ENCODE data around the gene C11orf52. TPM values are rescaled to one million over a fixed set of nuclear protein-coding genes. Genes with fewer than 3 reads are reported as not detected.

Gene C11orf52
- total and polyA plus RNA-seq, 4 donors, result 4.2 to 10.9 (median 7.4) TPM

DNA sequence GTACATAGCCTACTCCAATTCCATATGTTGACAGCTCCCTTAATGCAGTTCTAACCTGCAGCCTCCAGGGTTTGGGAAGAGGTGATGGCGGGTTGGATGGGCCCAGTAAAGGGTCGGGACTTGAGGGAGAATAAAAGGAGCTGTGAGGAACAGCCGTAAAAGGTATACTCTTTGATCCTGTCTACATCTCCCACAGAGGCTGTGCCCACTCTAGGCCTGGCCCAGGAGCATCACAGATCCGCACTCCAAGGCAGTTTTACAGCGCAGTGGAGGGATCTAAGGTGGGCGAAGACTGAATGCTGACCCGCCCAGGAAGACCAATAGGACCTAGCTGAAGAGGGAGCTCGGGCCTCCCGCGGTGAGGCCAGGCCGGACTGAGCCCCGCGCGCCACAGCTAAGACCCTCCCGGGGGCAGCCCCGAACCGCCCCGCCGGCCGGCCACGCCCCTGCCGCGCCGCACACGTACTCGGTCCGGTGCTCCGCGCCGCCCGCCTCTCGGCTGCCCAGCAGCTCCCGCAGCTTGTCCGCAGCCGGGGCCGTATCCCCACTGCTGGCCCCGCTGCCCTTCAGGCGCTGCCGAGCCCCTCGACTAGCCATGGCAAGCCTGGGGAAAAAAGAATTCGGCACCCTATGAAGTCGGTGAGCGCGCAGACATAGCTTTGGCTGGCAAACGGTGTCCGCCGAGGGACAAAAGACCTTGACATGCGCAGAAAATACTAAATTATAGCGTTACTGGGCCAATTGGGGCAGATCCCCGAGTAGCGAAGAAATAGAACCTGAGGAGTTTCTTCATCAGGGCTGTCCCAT is 47.6 kb upstream of the C11orf52 start, which contains the start of gene ALG9:
Gene ALG9, minus strand, starts transcription at position 696 of the 807 bp plus-strand sequence. Its CDS starts 99 bp downstream, at position 597.
- peak within 1 kb of the TSS; percentile 61 to 84 for H3K9ac ChIP-seq (ENCODE audit: low read depth in 1 of 2, low read length in 2 of 2)
- TF ChIP-seq RAD21 (IDR thresholded peaks at IDR 0.05) (peak in 1 of 2 donors; percentile 36), RXRA (IDR thresholded peaks at IDR 0.05) (no peak), JUND (IDR thresholded peaks at IDR 0.05) (no peak), MAX (IDR thresholded peaks at IDR 0.05) (peak; percentile 53), YY1 (IDR thresholded peaks at IDR 0.05) (peak; percentile 85), HNF4A (conservative IDR thresholded peaks at IDR 0.05) (no peak), REST (IDR thresholded peaks at IDR 0.05) (peak; percentile 57), ATF3 (IDR thresholded peaks at IDR 0.05) (no peak), GABPA (IDR thresholded peaks at IDR 0.05 in 1 of 2, conservative IDR thresholded peaks at IDR 0.05 in 1 of 2) (peak in 1 of 2 donors; percentile 50)
- TF ChIP-seq, protein P1, sequence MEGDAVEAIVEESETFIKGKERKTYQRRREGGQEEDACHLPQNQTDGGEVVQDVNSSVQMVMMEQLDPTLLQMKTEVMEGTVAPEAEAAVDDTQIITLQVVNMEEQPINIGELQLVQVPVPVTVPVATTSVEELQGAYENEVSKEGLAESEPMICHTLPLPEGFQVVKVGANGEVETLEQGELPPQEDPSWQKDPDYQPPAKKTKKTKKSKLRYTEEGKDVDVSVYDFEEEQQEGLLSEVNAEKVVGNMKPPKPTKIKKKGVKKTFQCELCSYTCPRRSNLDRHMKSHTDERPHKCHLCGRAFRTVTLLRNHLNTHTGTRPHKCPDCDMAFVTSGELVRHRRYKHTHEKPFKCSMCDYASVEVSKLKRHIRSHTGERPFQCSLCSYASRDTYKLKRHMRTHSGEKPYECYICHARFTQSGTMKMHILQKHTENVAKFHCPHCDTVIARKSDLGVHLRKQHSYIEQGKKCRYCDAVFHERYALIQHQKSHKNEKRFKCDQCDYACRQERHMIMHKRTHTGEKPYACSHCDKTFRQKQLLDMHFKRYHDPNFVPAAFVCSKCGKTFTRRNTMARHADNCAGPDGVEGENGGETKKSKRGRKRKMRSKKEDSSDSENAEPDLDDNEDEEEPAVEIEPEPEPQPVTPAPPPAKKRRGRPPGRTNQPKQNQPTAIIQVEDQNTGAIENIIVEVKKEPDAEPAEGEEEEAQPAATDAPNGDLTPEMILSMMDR (IDR thresholded peaks at IDR 0.05; ENCODE audit: low read depth, low read length, missing input control), result peak; percentile 10
- TF ChIP-seq, protein P2, sequence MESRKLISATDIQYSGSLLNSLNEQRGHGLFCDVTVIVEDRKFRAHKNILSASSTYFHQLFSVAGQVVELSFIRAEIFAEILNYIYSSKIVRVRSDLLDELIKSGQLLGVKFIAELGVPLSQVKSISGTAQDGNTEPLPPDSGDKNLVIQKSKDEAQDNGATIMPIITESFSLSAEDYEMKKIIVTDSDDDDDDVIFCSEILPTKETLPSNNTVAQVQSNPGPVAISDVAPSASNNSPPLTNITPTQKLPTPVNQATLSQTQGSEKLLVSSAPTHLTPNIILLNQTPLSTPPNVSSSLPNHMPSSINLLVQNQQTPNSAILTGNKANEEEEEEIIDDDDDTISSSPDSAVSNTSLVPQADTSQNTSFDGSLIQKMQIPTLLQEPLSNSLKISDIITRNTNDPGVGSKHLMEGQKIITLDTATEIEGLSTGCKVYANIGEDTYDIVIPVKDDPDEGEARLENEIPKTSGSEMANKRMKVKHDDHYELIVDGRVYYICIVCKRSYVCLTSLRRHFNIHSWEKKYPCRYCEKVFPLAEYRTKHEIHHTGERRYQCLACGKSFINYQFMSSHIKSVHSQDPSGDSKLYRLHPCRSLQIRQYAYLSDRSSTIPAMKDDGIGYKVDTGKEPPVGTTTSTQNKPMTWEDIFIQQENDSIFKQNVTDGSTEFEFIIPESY (IDR thresholded peaks at IDR 0.05), result peak; percentile 79
- peak within 1 kb of the TSS; percentile 80 to 94 (median 84) for H3K4me3 ChIP-seq (ENCODE audit: low read depth in 1 of 3, low read length in 3 of 3)
- DNase-seq (ENCODE audit: low spot score), result peak; percentile 92
- H3K4me1 ChIP-seq (ENCODE audit: control insufficient read depth in 4 of 4, insufficient read depth in 4 of 4, low read length in 3 of 4), result peaks cover 0 to 17% (median 13%) of the 10 kb centered on the region in 4 donors
- no peaks in the 10 kb centered on the region for H3K9me3 ChIP-seq (ENCODE audit: control insufficient read depth in 4 of 4, low read length in 3 of 4)
- H3K27me3 ChIP-seq (ENCODE audit: control insufficient read depth in 4 of 4, insufficient read depth in 4 of 4, low read length in 3 of 4), result no peaks in the 10 kb centered on the region
- peaks cover 5 to 20% (median 11%) of the 10 kb centered on the region in 4 donors for H3K36me3 ChIP-seq (ENCODE audit: control insufficient read depth in 4 of 4, insufficient read depth in 3 of 4, low read depth in 1 of 4, low read length in 3 of 4)
- WGBS, result under 1% methylated on average over 51 of the region's 51 CpGs
- peak within 1 kb of the TSS; percentile 59 to 95 for H3K27ac ChIP-seq (ENCODE audit: low read depth in 1 of 2, low read length in 2 of 2)

GRCh38 chr11:111871693-111872161 is 47.0 kb upstream of the C11orf52 start:
- Histone ChIP-seq H3K27ac (ENCODE audit: low read depth in 1 of 2, low read length in 2 of 2) (peak overlapping the region; percentile 59 to 95), H3K4me1 (ENCODE audit: control insufficient read depth in 4 of 4, insufficient read depth in 4 of 4, low read length in 3 of 4) (peaks cover 0 to 17% (median 13%) of the 10 kb centered on the region in 4 donors)
- TF ChIP-seq EGR1 (IDR thresholded peaks at IDR 0.05; ENCODE audit: low read depth in 2 of 2) (peak in 1 of 2 donors; percentile 7), HNF4G (IDR thresholded peaks at IDR 0.05) (no peak), YY1 (IDR thresholded peaks at IDR 0.05) (peak; percentile 49), REST (IDR thresholded peaks at IDR 0.05) (peak; percentile 4)

More at GRCh38 chr11:111871693-111872161, 47.0 kb upstream of the C11orf52 start:
- no peaks in the 10 kb centered on the region for H3K9me3 ChIP-seq (ENCODE audit: control insufficient read depth in 4 of 4, low read length in 3 of 4)
- DNase-seq (ENCODE audit: low spot score), result no peak
- H3K27me3 ChIP-seq (ENCODE audit: control insufficient read depth in 4 of 4, insufficient read depth in 4 of 4, low read length in 3 of 4), result no peaks in the 10 kb centered on the region
- H3K36me3 ChIP-seq (ENCODE audit: control insufficient read depth in 4 of 4, insufficient read depth in 3 of 4, low read depth in 1 of 4, low read length in 3 of 4), result peaks cover 5 to 17% (median 7%) of the 10 kb centered on the region in 4 donors
- H3K4me3 ChIP-seq (ENCODE audit: low read depth in 1 of 3, low read length in 3 of 3), result peak overlapping the region; percentile 80 to 94 (median 84)
- 57% methylated on average over 5 of the region's 5 CpGs for WGBS
- peak overlapping the region; percentile 61 to 84 for H3K9ac ChIP-seq (ENCODE audit: low read depth in 1 of 2, low read length in 2 of 2)
